Erythroblast (primary cell): ENCODE measurements around the gene PTPN1.
"Not testable (repeated sequence)": the region's sequence is repeated elsewhere in the genome, so short reads cannot be mapped to it uniquely, and the experiment has no call there.

ENCODE experiments used
- DNase-seq, 2 experiments: peaks; one replicate each; lab custom pipeline; 2025; lab: John Stamatoyannopoulos, UW
- GATA1 ChIP-seq: IDR thresholded peaks from 2 replicates; pipeline ENCODE4 v1.6.1; 2011; ENCODE audit warnings: low read depth, mild to moderate bottlenecking, control low read depth, low read length, moderate library complexity
- POLR2A ChIP-seq: IDR thresholded peaks from 2 replicates; pipeline ENCODE4 v1.6.1; 2011; ENCODE audit warnings: mild to moderate bottlenecking, low read length

PTPN1 gene

DNA sequence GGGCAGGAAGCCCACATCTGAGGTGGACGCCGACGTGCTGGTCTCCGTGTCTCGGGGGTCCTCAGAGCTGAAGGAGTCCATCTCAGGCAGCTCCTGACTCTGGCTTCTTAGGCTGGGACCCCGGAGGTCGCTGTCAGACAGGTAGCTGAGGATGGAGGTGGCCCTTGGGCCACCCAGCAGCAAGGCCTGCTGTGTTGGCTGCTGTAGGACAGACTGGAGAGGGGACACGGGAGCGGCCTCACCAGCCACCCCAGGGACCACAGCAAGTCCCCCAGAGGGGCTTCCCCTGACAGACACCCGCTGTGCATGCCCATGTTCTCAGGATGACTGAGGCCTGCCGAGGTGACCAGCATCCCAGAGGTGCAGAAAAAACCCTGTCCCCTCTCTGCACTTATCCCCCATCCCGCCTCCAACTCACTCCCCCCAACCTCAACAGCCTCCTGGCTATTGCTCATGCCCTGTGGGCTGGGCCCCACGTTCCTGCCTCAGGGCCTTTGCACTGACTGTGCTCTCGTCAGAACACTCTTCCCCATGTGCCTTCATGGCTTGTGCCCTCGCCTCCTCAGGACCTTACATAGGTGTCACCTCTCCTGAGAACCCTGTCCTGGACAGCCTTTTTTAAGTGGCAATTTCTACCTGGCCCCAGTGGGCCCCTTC, 92.4 kb downstream of the PTPN1 start:
- TF ChIP-seq GATA1 (no peak), POLR2A (no peak)
- no peak for DNase-seq

DNA sequence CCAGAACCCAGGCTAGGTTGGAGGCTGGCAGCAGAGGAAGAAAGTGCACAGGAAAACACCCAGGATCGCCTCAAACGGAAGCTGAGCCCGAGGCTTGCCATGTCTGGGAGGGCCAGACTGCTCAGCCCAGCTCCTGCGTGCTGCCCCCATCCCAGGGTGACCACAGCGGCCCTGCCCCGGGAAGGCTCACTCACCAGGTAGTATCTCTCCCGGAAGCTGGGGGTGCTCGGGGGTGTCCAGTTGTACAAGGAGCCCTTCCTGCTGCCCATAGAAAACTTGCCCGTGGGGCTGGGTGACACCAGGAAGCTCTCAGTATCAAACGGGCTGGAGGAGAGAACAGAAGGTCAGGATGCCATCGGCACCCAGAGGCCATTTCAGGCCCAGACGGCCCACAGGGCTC, 94.3 kb downstream of the PTPN1 start:
- no peak for TF ChIP-seq POLR2A
- TF ChIP-seq GATA1, result no peak

GRCh38 chr20:50605136-50605535, 95.0 kb downstream of the PTPN1 start:
- TF ChIP-seq POLR2A (no peak), GATA1 (no peak)

More for the DNA sequence above, 94.3 kb downstream of the PTPN1 start:
- DNase-seq, result no peak

DNA sequence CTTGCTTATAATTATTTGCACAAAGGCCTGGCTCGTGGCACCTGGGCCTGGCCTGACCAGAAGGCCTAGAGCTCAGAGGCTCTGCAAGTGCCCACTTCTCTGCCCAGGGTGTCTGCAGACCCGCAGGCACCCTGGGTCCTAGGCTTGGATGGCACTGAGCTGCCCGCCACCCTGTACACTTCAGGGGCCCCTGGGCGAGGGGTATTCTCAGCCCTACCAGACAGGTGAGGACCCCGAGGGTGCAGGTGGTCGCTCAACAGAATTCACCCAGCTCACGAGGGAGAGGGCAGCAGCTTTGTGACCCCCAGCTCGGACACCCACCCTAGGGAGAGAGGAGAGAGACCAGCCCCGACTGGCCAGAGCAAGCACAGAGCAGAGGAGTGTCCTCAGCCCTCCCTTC, 97.3 kb downstream of the PTPN1 start:
- DNase-seq, result no peak
- TF ChIP-seq POLR2A, result no peak
- no peak for TF ChIP-seq GATA1

More at GRCh38 chr20:50605136-50605535, 95.0 kb downstream of the PTPN1 start:
- DNase-seq, result no peak

DNA sequence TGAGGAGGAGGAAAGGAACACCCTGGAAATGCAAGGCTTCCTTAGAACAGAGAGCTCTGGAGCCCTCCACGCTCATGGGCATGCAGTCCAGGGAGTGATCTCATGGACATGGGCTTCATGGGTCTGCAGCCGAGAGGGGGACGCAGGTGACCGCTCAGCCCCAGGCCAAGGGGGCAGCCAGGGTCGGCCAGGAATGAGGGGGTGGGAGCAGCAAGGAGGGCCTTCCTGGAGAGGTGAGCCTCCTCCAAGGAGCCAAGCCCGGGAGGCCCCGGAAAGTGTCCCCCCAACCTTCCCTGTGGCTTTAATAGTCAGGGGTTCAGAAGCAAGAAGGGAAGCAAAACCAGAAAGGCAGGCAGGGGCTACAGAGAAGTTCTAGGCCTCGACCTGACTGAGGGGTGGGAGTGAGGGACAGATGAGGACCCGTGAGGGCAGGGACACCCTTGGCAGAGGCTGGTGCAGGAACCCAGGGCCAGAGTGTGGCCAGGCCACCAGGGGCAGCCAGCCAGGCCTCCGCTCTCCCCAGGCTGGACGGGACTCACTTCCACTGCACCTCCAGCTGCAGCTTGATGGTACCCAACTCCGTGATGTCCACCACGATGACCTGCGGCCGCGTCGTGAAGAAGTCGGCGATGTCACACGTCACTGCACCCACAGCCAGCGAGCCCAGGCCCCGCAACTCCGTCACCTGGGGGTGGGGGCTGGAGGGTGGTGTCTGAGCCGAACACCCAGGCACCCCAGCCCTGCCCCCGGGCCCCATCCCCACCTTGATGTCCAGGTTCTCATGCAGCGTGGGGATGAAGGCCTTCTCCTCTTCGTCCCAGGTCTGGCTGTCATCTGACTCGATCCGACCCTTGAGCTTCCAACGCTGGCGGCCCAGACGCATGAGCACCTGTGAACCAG, 97.9 kb downstream of the PTPN1 start:
- DNase-seq, result no peak
- TF ChIP-seq POLR2A (no peak), GATA1 (no peak)

DNA sequence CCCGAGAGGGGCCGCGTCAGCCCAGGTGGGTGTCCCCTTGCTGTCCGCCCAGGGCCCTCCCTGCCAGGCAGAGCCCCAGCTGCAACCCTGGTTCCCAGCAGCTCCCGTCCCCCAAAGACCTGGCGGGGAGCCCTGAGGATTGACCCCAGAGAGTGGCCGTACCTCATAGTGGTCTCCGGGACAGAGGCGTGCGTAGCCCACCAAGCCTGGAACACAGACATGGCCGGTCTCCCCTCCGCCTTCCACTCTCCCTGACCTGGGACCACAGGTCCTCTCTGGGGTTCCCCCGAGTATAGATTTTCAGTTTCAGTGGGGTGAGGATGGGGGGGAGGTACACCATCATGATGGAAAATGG, 98.5 kb downstream of the PTPN1 start:
- TF ChIP-seq GATA1, result no peak
- no peak for TF ChIP-seq POLR2A
- DNase-seq, result no peak

DNA sequence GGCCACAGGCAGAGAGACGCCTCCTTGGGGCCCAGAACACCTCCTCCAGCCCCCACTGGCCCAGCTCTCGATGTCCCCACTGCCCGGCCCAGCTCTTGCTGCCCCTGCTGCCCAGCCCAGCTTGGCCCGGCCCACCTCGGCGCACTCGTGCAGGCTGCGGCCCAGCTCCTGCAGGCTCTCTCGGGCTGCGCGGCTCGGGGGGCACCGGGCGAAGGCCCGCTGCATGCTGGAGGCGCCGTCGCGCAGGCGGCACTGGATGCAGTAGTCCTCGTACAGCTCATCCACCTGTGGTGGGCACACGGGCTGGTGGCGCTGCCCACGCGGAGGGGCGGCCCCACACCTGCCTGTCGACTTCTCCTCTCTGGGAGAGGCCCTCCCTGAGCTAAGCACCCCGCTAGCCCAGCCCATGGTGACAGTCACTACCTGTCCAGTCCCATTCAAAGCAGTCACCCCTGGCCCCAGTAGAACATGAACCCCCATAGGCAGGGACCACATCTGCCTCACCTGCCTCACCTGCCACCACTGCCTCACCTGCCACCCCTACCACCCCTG, 99.3 kb downstream of the PTPN1 start:
- no peak for TF ChIP-seq POLR2A
- no peak for DNase-seq

DNA sequence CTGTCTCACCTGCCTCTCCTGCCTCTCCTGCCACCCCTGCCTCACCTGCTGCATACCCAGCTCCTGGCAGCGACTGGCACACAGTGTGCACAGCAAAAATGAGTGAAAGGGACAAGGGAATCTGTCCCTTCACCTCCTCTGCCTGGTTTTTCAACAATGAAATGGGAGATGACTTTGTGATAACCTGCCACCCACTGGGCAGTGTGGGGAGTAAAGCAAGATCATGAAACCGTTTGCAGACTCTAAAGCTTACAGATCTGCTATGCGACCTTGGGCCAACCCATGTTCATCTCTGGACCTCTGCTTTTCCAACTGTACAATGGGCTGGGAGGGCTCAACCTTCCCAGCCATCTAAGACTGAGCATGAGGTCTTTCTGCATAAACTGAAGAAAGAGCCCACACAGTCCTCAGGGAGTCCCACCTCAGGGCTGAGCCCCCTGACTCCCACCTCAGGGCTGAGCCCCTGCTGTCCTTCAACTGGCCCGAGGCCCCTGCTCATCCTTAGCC, 100.1 kb downstream of the PTPN1 start:
- no peak for TF ChIP-seq POLR2A
- no peak for DNase-seq

- TF ChIP-seq POLR2A (no peak), GATA1 (no peak)
- DNase-seq, result no peak
Observed at GRCh38 chr20:50611128-50611810, 101.1 kb downstream of the PTPN1 start.

- TF ChIP-seq POLR2A (no peak), GATA1 (no peak)
Observed at GRCh38 chr20:50613438-50614169, 103.4 kb downstream of the PTPN1 start.

DNA sequence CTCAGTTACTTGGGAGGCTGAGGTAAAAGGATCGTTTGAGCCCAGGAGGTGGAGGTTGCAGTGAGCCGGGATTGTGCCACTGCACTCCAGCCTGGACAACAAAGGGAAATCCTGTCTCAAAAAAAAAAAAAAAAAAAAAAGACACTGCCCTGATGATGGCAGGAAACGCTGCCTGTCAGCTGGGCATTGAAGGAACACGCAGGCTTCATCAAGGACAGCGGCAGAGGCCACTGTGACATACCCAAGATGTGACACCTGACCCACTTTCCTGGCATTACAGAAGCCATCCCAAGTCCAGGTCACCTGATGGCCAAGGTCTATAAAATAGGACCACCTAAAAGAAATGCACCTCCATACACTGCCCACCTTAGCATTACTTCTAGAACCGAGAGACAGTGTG, 105.2 kb downstream of the PTPN1 start:
- no peak for DNase-seq
- TF ChIP-seq GATA1, result no peak
- no peak for TF ChIP-seq POLR2A

More at GRCh38 chr20:50613438-50614169, 103.4 kb downstream of the PTPN1 start:
- DNase-seq, result no peak

DNA sequence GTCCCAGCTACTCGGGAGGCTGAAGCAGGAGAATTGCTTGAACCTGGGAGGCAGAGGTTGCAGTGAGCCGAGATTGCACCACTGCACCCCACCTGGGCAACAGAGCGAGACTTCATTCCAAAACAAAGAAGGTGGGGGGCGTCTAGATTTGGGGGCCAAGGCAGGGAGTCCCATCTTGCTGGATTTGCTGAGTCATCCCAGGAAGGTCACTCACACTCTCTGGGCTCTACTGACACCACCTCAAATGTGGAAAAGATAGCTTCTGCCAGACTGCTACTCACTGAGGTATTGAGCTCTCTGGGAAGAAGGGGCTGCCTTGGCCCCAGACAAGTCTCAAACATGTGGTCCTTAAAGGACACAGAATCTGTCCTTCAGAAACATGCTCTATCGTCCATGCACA, 106.8 kb downstream of the PTPN1 start:
- DNase-seq, result peak in 1 of 2 experiments; percentile 16
- TF ChIP-seq POLR2A, result no peak
- TF ChIP-seq GATA1, result no peak

DNA sequence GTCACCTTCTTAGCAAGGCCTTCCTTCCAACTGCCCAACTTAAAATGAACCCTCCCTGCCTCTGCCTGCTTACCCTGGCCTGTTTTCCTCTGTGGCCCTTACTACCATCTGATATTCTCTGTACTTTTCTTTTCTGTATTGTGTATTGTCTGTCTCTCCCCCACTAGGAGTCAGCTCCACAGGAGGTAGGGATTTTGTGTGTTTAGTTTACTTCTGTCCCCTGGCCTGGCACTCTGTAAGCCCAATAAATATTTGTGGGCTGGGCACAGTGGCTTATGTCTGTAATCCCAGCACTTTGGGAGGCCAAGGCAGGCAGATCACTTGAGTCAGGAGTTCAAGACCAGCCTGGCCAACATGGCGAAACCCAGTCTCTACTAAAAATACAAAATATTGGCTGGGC, 108.4 kb downstream of the PTPN1 start:
- no peak for TF ChIP-seq GATA1
- TF ChIP-seq POLR2A, result no peak
- DNase-seq, result no peak

DNA sequence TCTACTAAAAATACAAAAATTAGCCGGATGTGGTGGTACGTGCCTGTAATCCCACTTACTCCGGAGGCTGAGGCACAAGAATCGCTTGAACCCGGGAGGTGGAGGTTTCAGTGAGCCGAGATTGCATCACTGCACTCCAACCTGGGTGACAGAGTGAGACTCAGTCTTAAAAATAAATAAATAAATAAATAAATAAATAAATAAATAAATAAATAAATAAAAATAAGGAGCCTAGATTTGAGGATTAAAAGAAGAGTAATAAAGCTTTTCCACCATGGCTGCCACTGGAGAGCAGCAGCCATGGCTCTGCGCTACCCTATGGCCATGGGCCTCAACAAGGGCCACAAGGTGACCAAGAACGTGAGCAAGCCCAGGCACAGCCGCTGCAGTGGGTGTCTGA, 110.3 kb downstream of the PTPN1 start:
- not testable (repeated sequence) for DNase-seq
